ENCODE measurements around the gene NHERF1. TPM values are rescaled to one million over a fixed set of nuclear protein-coding genes. Genes with fewer than 3 reads are reported as not detected.

The NHERF1 gene
- total and polyA plus RNA-seq, 2 of the 13 experiments (the other 11 are each of a cell fraction or from before 2014, with no cell fraction given) = 169 to 269 TPM

- TF ChIP-seq TFDP2 (CRISPR knock-in tag; IDR thresholded peaks at IDR 0.05) = no peak
- no peak for TF ChIP-seq KDM6A (CRISPR knock-in tag; IDR thresholded peaks at IDR 0.05; ENCODE audit: low read depth)
- no peak for TF ChIP-seq NFE2L2 (IDR thresholded peaks at IDR 0.05; ENCODE audit: low read length)
- TF ChIP-seq IRF2 (CRISPR knock-in tag; IDR thresholded peaks at IDR 0.05) = peak; percentile 72; the same call in 1 of the 2 replicates
- no peak for TF ChIP-seq KAT2B (IDR thresholded peaks at IDR 0.05; ENCODE audit: borderline replicate concordance, low read depth, low read length)
- TF ChIP-seq ZNF598 (CRISPR knock-in tag; IDR thresholded peaks at IDR 0.05; ENCODE audit: borderline replicate concordance) = no peak
- no peak for TF ChIP-seq TCF7 (IDR thresholded peaks at IDR 0.05; ENCODE audit: low read depth)
- TF ChIP-seq HINFP (CRISPR knock-in tag; IDR thresholded peaks at IDR 0.05; ENCODE audit: low read depth) = no peak
- no peak for TF ChIP-seq JUNB (CRISPR knock-in tag; IDR thresholded peaks at IDR 0.05; ENCODE audit: borderline replicate concordance)
- TF ChIP-seq PHB2 (IDR thresholded peaks at IDR 0.05; ENCODE audit: partially characterized antibody) = no peak
- TF ChIP-seq TRIM22 (IDR thresholded peaks at IDR 0.05) = no peak
- TF ChIP-seq HMG20A (CRISPR knock-in tag; IDR thresholded peaks at IDR 0.05; ENCODE audit: borderline replicate concordance) = no peak
- TF ChIP-seq ZNF607 (CRISPR knock-in tag; IDR thresholded peaks at IDR 0.05; ENCODE audit: borderline replicate concordance) = no peak
- TF ChIP-seq HBP1 (CRISPR knock-in tag; IDR thresholded peaks at IDR 0.05; ENCODE audit: low read depth) = no peak
- no peak for TF ChIP-seq GPN1 (CRISPR knock-in tag; IDR thresholded peaks at IDR 0.05; ENCODE audit: borderline replicate concordance)
- TF ChIP-seq SALL2 (CRISPR knock-in tag; IDR thresholded peaks at IDR 0.05) = no peak
- TF ChIP-seq ETV6 (CRISPR knock-in tag; conservative IDR thresholded peaks at IDR 0.05) = no peak
- no peak for TF ChIP-seq KDM2A (CRISPR knock-in tag; IDR thresholded peaks at IDR 0.05; ENCODE audit: borderline replicate concordance, low read depth)
These were observed 32.2 kb downstream of the NHERF1 start (continued) for GRCh38 chr17:74780443-74781238.
